Nephron (organoid): ENCODE data around the gene CAV2.
A peak's percentile ranks its signal among the peaks of the same experiment; 100 is the strongest.

ENCODE experiments used
- H3K27ac Mint-ChIP-seq, 3 experiments: 2 replicates each; pipeline ENCODE4 v1.8.0; 2020; ENCODE audit warnings: mixed read lengths in 3 of 3, mild to moderate bottlenecking in 2 of 3, moderate library complexity in 1 of 3
- H3K27me3 Mint-ChIP-seq: 2 replicates; pipeline ENCODE4 v1.8.0; 2021; ENCODE audit warnings: low read depth, mild to moderate bottlenecking, moderate library complexity, mixed read lengths
- H3K36me3 Mint-ChIP-seq: 2 replicates; pipeline ENCODE4 v1.8.0; 2020; ENCODE audit warnings: low read depth, mixed read lengths
- H3K4me1 Mint-ChIP-seq: 2 replicates; pipeline ENCODE4 v1.8.0; 2020; ENCODE audit warnings: mixed read lengths
- H3K4me3 Mint-ChIP-seq, 3 experiments: 2 replicates each; pipeline ENCODE4 v1.8.0; 2020; ENCODE audit warnings: mild to moderate bottlenecking in 3 of 3, mixed read lengths in 3 of 3, moderate library complexity in 2 of 3
- H3K9me3 Mint-ChIP-seq: 2 replicates; pipeline ENCODE4 v1.8.0; 2020; ENCODE audit warnings: mixed read lengths
- CTCF ChIP-seq, 3 experiments: fragments of 200-600 bp; sonication (generic); IDR thresholded peaks; one replicate each; pipeline ENCODE4 v1.5.0; 2021; ENCODE audit warnings: antibody characterized with exemption in 3 of 3; ENCODE audit not compliant: unreplicated experiment in 3 of 3

The CAV2 gene

DNA sequence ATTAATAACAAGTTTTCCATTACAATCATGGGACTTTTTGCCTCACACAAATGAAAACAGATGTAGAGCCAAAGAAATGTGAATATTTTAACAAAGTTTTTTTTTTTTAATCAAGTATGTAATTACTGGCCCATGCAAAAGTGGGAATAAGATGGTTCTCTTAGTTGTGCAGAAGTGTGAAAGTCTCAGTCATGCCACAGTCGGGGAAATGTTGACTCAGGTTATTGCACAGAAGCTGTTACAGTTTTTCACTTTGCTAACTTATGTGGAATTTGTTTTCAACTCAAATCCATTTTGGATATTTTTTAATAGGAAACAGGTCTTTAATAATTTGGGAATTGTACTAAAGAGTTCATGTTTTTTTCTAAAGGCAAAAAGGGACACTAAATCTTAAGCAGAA, 44.0 kb upstream of the CAV2 start:
- Mint-ChIP-seq H3K4me1 (no peaks in the 10 kb centered on the region), H3K27me3 (no peaks in the 10 kb centered on the region), H3K9me3 (no peaks in the 10 kb centered on the region), H3K27ac (no peak overlapping the region), H3K4me3 (no peak overlapping the region), H3K36me3 (no peaks in the 10 kb centered on the region)
- no peak for TF ChIP-seq CTCF (IDR thresholded peaks at IDR 0.05; ENCODE audit: unreplicated experiment in 3 of 3)

DNA sequence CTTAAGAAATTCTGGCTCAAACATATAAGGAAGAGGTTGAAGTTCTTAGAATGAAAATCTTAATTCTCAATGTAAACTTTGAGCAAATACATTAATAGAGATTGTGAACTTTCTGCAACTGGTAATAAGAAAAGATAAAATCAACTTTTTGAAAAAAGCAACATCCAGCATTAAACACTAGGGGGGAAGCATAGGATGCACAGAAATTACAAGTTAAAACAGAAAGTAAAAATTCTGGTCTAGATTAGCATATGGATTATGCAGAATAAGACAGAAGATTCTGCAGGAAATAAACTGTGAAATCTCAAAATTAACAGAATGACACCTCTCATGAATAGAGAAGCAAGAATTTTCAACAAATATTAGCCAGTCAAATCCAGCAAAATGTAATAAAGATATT, 38.0 kb upstream of the CAV2 start:
- no peaks in the 10 kb centered on the region for H3K36me3 Mint-ChIP-seq
- no peaks in the 10 kb centered on the region for H3K27me3 Mint-ChIP-seq
- peak in 1 of 3 experiments; percentile 6 for TF ChIP-seq CTCF (IDR thresholded peaks at IDR 0.05; ENCODE audit: unreplicated experiment in 3 of 3)
- no peak overlapping the region for H3K4me3 Mint-ChIP-seq
- no peaks in the 10 kb centered on the region for H3K9me3 Mint-ChIP-seq
- no peaks in the 10 kb centered on the region for H3K4me1 Mint-ChIP-seq
- H3K27ac Mint-ChIP-seq = no peak overlapping the region

DNA sequence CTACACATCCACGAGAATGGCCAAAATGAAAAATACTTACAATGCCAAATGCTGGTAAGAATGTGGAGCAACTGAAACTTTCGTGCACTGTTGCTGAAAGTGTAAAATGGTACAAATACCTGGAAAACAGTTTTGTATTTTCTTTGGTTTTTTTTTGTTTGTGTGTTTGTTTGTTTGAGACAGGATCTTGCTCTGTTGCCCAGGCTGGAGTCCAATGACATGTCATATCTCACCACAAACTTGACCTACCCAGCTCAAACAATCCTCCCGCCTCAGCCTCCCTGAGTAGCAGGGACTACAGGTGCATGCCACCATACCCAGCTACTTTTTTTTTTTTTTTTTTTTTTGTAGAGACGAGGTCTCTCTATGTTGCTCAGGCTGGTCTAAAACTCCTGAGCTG, 35.6 kb upstream of the CAV2 start:
- no peaks in the 10 kb centered on the region for H3K27me3 Mint-ChIP-seq
- no peak overlapping the region for H3K4me3 Mint-ChIP-seq
- H3K27ac Mint-ChIP-seq = no peak overlapping the region
- TF ChIP-seq CTCF (IDR thresholded peaks at IDR 0.05; ENCODE audit: unreplicated experiment in 3 of 3) = no peak
- H3K36me3 Mint-ChIP-seq = no peaks in the 10 kb centered on the region
- no peaks in the 10 kb centered on the region for H3K9me3 Mint-ChIP-seq
- H3K4me1 Mint-ChIP-seq = no peaks in the 10 kb centered on the region

DNA sequence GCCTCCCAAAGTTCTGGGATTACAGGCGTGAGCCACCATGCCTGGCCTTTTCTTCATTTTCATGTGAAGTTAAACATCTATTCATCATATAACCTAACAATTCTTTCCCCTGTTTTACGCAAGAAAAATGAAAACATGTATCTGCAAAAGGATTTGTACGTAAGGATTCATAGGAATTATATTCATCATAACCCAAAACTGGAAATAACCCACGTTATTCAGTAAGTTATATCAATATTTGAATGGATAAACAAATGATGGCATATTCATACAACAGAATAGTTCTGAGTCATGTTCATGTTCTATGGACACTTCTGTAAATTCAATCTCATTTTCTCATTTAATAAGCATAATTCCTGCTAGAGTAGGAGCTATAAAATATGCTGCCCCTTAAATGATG, 35.2 kb upstream of the CAV2 start:
- H3K36me3 Mint-ChIP-seq = no peaks in the 10 kb centered on the region
- no peaks in the 10 kb centered on the region for H3K27me3 Mint-ChIP-seq
- no peaks in the 10 kb centered on the region for H3K4me1 Mint-ChIP-seq
- H3K27ac Mint-ChIP-seq = no peak overlapping the region
- H3K4me3 Mint-ChIP-seq = no peak overlapping the region
- no peaks in the 10 kb centered on the region for H3K9me3 Mint-ChIP-seq
- no peak for TF ChIP-seq CTCF (IDR thresholded peaks at IDR 0.05; ENCODE audit: unreplicated experiment in 3 of 3)

DNA sequence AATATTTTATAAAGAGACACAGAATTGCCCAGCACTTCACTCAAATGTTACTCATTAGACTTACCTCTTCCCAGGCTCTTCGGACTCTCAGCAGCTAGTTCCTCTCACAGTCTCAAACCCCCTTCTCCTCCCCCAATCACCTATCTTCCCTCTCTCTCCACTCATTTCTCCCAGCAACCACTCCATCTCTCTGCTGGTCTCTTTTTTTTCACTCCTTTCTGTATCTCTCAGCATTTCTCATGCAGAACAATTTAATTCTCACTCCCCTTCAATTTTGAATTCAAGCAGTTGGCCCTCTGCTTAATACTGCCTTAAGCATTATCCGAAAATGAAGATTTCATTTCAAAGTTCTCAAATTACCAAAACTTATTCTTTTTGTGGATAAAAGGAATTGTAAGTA, 34.4 kb upstream of the CAV2 start:
- H3K27ac Mint-ChIP-seq = no peak overlapping the region
- no peaks in the 10 kb centered on the region for H3K27me3 Mint-ChIP-seq
- H3K4me3 Mint-ChIP-seq = no peak overlapping the region
- no peaks in the 10 kb centered on the region for H3K4me1 Mint-ChIP-seq
- TF ChIP-seq CTCF (IDR thresholded peaks at IDR 0.05; ENCODE audit: unreplicated experiment in 3 of 3) = no peak
- H3K9me3 Mint-ChIP-seq = no peaks in the 10 kb centered on the region
- no peaks in the 10 kb centered on the region for H3K36me3 Mint-ChIP-seq

DNA sequence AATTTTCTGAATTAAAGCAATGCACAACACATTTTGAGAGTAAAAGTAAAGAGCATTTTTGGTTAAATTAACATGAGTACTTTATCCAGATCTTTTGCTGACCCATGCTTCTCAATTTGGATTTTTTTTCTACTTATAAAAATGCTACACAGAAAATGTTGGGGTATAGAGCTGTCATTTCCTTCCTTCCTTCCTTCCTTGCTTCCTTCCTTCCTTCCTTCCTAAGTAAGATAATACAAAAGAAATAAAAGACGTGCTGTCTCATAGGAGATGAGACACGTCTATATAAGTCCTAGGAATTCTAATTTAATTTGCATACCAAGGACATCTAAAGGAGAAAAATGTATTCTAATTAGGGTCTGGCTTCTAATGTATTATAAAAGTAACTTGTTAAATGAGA, 31.0 kb upstream of the CAV2 start:
- Mint-ChIP-seq H3K9me3 (no peaks in the 10 kb centered on the region), H3K27ac (no peak overlapping the region), H3K4me1 (no peaks in the 10 kb centered on the region), H3K4me3 (no peak overlapping the region), H3K27me3 (no peaks in the 10 kb centered on the region), H3K36me3 (no peaks in the 10 kb centered on the region)
- no peak for TF ChIP-seq CTCF (IDR thresholded peaks at IDR 0.05; ENCODE audit: unreplicated experiment in 3 of 3)
